Fibroblast of upper back skin (primary cell): ENCODE data around the gene SEZ6L2.
A peak's percentile ranks its signal among the peaks of the same experiment; 100 is the strongest.
"Not testable (repeated sequence)": the region's sequence is repeated elsewhere in the genome, so short reads cannot be mapped to it uniquely, and the experiment has no call there.

Experiments
- DNase-seq: peaks from one replicate; pipeline ENCODE4 v3.0.0-alpha.2; 2013

SEZ6L2 gene

DNA sequence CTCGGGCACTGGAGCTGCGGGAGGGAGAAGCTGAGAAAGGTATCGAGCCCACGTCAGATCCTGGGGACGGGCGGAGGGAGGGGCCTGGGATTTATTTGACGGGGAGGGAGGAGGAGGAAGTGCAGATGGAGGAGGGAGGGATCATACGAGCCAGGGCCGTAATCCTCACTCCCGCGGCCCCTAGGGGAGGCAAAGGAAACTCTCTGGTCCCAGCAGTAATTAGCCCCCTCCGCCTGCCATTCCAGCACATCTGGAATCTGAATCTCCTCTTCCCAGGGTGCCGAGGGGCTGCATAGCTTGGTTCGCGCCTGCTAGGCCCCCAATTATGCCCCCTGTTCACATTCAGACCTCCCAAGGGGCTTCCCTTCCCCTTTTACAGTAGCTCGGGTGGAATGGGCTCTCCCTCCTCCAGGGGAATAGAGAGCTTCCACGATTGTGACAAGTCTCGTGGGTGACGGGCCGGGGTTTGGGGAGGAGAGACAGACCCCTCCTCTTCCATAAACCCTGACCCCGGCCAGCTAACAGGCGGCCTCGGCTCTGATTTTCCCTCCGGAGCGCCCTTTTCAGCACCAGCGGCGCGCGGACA lies at the start of gene SEZ6L2:
Gene SEZ6L2 (minus strand): TSS at position 35 of the 586 bp plus-strand sequence. CDS start 531 bp downstream, outside the sequence.
- peak; percentile 78 for DNase-seq

DNA sequence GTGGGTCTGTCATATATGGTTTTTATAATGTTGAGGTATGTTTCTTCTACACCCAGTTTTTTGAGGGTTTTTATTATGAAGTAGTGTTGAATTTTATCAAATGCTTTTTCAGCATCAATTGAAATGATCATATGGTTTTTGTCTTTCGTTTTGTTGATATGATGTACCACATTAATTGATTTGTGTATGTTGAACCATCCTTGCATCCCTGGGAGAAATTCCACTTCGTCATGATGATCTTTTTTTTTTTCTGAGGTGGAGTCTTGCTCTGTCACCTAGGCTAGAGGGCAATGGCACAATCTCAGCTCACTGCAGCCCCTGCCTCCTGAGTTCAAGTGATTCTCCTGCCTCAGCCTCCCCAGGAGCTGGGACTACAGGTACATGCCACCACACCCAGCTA lies 48.5 kb upstream of the SEZ6L2 start:
- DNase-seq, result no peak

DNA sequence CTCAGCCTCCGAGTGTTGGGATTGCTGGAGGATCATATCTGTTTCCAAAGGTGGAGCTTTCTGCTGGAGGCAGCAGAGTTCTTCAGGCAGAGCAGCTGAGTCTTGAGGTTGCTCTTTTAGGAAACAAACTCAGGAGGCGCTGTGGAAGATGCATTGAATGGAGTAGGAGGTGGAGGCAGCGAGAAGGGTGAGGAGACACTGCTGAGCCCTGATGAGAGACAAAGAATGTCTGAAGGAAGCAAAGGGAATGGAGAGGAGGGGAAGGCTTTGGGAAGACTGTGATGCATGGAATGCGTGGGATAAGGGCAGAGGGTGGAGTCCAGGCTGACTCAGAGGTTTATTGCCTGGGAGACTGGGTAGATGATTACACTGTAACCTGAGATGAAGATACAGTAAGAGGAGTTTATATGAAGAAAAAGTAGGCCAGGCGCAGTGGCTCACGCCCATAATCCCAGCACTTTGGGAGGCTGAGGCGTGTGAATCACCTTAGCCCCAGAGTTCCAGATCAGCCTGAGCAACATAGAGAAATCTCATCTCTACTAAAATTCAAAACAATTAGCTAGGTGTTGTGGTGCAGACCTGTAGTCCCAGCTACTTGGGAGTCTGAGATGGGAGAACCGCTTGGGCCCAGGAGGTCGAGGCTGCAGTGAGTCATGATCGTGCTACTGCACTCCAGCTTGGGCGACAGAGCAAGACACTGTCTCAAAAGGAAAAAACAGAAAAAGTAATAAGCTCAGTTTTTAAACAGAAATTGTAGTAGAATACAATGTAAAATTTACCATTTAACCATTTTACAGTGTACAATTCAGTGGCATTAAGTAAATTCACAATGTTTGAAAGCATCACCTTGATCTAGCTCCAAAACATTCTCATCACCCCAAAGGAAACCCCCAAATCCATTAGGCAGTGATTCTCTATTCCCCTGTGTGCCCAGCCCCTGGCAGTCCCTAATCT lies 44.8 kb upstream of the SEZ6L2 start:
- DNase-seq, result peak; percentile 99

DNA sequence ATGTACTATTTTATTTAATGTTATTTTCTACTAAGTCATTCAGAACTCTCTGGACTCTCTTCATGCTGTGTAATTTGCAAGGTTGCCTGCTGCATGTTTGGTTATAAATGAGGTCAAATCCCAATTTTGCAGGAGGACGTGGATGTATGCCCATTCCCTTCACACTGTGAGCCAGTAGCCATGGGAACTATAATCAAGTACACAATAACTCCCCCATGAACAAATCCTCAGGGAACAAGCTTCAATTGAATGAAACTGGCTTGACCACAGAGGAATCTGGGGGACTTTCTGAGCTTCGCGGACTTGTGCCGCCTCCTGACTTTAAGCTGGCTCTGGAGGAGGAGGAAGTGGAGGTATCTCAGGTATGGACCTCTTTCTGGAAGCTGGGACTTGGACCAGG lies 41.3 kb upstream of the SEZ6L2 start:
- no peak for DNase-seq

DNA sequence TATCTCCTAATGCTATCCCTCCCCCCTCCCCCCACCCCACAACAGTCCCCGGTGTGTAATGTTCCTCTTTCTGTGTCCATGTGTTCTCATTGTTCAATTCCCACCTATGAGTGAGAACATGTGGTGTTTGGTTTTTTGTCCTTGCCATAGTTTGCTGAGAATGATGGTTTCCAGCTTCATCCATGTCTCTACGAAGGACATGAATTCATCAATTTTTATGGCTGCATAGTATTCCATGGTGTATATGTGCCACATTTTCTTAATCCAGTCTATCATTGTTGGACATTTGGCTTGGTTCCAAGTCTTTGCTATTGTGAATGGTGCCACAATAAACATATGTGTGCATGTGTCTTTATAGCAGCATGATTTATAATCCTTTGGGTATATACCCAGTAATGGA lies 32.4 kb upstream of the SEZ6L2 start:
- DNase-seq, result not testable (repeated sequence)

DNA sequence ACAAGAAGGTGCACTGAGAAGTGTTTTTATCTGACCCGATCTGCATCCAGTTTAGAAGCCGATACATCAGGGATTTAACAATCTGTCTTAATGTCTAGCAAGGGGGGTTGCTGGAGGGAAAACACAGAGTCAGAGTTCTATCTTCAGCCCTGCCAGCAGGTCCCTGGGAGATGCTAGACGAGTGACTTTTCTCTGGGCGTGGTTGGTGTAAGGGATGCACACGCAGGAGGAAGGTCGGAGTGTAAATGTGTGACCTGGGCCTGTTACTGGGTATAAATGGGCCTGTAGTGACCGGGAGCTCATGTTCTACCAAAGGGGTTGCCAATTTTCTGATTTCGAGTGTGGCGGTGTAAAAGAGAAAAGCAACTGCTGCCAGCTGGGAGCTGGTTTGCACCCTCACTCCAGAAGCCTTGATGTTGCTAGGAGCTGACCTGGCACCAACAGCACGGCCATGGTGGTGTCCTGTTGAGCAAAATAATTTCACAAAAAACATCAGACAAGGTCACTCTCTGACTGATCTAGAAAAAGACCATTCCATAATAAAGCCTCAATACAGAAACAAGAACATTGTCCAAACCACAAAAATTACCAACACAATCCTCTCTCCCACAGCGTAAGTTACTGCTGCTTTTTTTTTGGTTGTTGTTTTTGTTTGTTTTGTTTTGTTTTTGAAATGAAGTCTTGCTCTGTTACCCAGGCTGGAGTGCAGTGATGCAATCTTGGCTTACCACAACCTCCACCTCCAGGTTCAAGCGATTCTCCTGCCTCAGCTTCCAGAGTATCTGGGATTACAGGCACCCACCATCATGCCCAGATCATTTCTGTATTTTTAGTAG lies 27.9 kb upstream of the SEZ6L2 start:
- DNase-seq, result no peak

DNA sequence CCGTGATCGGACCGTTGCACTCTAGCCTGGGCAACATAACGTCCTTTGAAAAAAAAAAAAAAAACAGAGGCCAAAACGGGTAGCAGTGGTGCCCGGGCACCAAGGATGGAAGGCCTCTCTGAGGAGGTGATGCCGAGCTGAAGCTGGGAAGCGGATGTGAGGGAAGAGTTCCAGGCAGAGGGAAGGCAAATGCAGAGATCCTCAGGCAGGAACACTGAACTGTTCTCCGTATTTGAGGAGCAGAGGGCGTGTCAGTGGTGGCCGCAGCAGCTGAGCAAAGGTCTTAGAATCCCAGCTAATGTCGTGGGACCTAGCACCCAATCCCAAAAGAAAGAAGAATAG lies 27.3 kb upstream of the SEZ6L2 start:
- DNase-seq, result peak; percentile 21

DNA sequence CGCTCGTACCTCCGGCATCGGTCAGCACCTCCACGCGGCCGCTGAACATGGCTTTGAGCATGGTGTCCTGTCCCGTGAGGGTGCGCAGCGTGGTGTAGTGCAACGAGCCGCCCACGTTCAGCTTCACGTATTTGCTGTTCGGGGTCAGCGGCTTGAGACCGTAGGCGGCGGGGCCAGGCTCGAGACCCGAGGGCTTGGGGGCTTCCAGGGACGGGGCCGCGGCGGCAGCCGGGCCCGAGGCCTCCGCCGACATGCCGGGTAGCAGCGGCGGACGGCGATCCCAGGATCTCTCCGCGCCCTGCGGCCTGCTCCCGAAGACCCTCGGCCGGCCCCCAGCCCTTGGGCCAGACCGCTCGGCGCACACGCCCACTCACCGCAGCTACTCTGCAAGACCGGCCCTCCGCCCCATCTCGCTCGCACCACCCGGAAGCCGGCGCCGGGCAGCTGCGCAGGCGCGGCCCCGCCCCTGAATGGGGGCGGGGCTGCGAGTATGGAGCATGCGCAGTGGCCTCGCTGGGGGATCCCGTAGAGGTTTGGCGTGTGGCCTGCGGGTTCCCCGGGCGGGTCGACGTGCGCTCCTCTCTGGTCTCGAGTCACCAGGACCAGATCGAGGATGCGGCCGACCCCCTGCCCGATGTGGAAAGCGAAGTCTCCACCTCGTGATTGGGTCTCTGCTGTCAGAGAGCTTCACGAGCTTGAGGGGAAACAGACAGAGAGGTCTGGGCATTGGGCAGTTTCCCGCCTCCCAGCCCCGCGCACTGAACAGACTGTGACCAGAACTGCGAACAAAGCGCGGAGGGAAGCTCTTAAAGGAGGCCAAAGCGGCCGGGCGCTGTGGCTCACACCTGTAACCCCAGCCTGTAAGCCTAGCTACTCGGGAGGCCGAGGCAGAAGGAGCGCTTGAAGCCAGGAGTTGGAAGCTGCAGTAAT lies 26.7 kb upstream of the SEZ6L2 start, which contains the start of gene KCTD13:
Gene KCTD13 (minus strand): TSS at position 446 of the 930 bp plus-strand sequence. CDS start 193 bp downstream, at position 253.
- DNase-seq, result peak; percentile 81

DNA sequence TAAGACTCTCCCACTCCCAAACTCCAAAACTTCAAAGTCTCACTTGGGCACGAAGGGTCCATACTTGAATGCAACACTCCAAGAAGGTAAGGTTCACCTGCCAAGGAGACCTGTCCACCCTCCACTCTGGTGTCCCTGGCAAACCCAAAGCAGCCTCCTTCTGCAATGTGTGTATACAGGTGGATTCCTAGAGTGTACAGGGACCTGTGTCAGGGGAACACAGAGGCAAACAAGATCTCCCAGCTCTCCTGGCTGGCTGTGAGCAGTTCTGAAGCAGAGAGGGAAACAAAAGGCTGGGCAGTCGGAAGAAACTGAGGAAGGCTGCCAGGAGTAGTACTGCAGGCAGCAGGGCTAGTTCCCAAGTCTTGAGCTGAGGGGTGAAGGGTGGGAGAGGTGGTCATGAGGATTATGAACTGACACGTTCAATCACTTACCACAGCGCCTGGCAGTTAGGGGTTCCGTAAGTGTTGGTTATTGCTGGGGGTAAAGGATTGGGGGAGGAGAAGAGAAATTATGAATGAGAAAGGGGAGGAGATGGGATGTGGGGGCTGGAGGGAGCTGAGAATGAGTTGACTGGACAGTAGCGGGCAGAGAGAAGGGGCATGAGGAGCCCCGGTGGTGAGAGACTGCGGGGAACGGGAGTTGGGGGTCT lies 25.9 kb upstream of the SEZ6L2 start:
- no peak for DNase-seq

DNA sequence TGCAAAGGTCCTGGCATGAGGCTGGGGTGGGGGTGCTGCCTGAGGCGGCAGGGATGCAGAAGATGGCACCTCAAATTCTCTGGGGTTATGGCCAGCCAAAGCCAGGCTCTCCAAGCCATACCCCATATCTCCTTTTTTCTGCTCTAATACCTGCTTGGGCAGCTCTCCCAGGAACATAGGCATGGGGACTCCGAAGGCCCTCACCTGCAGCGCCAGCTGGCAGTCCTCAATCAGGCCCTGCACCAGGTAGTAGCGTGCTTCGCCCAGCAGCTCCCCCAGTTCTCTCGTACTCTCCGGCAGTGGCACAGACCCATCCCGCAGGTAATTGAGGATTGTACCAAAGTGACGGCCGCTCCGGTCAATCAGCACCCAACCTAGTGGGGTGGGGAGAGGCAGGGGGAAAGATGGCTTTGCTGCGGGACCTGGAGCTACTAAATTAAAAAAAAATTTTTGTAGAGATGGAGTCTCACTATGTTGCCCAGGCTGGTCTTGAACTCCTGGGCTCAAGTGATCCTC lies 23.7 kb upstream of the SEZ6L2 start:
- no peak for DNase-seq

DNA sequence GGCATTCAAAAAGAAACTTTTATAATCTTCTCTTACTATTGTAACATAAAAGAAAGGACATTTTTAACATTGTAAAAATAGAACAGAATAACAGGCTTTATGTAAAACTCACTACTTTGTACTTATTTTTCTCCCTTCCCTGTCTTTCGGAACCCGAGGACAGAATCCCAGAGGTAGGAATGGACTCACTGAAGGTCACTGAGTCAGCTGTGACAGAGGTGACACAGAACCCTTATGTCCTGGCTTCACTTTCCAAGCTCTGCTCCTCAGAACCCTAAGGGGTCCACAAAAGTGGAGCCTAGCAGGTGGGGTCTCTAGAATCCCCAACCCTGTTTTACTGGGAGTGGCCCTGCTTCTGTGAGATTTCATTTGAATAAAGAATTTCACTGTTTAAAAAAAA lies 23.0 kb upstream of the SEZ6L2 start:
- DNase-seq, result no peak

DNA sequence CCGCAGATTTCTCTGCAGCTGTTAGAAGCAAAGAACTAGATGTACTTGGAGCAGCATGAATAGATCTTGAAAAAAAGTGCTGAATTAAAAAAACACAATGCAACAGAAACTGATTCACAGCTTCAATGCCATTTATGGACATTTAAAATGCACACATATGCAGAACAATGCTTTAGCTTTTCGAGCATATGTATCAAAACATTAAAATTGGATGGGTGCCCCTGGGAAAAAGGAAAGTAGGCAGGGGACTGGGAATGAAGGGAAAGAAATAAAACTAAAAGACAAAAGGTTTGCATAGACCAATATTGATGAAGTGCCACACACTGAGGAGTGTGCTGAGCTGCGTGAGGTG lies 21.7 kb upstream of the SEZ6L2 start:
- no peak for DNase-seq

DNA sequence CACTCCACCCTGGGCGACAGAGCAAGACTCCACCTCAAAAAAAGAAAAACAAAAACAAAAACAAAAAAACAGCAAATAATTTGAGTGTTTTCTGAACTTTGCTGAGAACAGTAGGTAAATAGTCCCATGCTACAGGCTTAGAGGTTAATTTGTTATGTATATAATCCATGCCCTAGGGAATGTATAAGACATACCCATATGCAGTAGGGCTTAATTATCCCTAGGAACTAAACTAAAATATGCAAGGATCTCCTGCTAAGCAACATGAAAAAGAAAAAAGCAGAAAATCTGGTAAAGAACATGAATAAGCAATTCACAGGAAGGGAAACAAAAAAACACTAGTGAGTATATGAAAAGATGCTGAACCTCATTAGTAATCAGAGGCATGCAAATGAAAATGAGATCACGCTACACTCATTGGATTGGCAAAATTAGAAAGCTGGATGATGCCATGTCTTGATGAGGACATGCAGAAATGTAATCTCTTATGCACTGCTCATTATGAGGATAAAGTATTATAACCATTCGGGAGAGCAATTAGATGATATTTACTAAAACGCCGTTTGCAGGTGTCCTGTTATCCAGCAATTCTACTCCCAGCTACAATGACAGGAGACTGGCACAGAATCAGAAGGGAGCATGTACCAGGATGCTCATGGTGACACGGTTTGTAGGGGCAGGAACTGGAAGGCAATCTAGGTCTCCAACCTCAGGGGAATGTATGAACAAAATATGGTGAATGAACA lies 21.1 kb upstream of the SEZ6L2 start:
- DNase-seq, result no peak

DNA sequence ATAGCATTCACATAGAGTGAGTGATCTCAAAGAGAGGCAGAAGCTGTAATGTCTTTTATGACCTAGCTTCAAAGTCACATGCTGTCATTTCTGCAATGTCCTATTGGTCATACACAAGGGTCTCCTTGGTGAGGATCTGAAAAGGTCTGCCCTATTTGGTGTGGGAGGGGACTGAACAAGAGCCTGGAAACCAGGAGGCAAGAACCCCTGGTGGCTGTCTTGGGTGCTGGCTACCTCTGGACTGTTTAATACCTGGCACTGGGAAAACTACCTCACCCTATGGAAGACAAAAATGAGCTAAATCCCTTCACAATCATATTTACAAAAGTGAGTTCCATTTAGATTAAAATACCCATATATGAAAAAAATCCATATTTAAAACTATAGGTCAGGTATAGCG lies 17.6 kb upstream of the SEZ6L2 start:
- DNase-seq, result no peak

DNA sequence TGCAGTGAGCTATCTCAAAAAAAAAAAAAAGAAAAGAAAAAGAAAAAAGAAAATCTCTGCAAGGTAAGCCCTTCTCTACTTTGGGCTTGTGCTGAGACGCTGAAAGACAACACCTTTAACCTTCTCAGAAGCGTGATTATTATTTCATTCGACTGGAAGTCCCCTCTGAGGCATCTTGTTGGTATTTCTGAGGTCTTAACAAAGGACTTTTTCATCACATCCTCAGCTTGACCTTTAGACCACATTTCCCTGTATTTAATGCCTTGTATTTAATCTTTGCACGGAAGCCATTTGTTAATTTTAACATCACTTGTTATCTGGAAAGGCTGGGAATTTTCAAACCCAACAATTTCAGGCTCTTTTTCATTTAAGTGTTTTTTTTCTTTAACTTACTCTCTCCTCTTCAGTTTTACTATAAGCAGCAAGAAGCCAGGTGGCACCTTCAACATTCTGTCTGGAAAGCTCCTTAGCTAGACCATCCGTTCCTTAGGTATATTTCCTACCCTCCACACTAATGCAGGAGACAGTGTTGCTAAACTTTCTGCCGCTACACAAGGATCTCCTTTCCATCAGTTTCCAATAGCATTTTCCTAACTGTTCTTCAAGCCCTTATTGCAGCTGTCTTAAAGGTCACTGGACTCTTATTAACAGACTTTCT lies 16.4 kb upstream of the SEZ6L2 start:
- no peak for DNase-seq

DNA sequence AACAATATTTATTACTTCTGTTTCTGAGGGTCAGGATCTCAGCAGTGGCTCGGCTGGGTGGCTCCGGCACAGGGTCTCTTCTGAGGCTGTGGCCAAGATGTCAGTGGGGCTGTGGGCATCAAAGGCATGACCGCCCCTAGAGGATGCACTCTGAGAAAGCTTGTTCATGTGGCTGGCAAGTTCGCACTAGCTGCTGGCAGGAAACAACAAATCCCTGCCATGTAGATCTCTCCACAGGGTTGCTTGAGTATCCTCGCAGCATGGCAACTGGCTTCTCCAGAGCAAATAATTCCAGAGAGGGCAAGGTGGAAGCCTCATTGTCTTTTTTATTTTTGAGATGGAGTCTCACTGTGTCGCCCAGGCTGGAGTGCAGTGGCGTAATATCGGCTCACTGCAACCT lies 14.2 kb upstream of the SEZ6L2 start:
- no peak for DNase-seq

DNA sequence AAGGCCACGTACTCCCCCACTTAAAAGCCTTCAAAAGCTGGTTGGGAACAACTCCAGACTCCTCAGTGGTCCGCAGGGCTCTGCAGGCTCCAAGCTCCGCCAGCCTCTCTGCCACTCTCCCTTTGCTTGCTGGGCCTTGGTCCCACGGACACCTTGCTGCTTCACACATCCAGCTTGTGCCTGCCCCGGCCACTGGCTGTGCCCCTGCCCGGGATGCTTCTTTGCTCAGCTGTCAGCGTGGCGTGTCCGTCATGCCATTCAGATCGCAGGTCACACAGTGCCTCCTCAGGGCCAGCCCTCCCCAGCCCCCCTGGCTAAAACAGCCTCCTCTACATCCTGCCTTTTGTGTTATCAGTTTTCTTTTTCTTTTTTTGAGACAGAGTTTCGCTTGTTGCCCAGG lies 12.7 kb upstream of the SEZ6L2 start:
- no peak for DNase-seq

DNA sequence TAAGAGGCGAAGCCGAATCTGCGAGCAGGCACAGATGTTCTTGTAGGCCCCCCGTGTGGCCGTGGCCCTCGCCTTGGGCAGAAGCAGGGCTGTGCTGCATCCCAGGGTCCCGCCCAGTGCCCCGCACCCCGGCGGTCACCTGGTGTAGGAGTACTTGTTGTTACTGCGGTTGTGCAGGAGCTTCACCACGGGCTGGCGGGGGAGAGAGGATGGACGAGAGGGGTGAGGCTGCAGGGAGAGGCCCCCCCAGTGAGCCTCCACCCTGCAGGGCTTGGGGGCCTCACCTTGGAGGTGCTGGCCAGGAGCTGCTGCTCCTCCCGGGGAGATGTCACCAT lies 12.3 kb upstream of the SEZ6L2 start:
- DNase-seq, result no peak

DNA sequence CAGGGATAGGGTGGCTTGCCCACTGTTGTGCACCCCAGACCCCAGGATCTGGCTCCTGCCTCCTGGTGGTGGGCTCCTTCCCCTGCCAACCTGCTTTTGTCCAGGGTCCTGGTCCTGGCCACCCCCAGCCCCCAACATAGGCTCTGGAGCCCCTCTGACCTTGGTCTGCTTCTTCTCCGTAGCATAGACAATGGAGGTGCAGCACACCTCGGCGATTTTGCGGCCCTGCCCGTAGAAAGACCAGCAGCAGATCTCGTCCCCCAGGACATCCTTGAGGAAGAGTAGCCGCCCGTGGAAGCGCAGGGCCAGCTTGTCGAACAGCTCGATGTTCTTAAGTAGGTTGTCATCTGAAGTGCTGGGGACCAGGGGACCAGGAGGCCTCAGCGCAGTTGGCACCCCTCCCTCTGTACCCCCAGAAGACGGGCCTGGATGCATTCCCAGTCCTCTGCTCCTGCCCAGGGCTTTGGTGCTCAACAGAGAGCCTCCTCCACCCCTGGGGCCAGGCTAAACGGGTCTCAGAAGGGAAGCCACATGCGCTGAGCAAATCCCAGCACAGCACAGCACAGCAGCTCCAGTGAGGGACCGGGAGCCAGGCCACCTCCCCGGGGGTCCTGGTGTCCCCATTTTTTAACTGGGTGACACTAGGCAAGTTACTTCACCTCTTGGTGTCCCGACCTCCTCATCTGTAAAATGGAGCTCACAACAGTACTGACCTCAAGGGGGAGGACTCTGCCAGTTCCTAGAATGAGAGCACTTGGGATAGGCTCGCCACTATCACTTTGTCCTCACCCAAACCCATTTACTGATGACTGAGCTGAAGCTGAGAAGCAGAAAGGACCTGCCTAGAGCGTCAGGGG lies 11.7 kb upstream of the SEZ6L2 start:
- DNase-seq, result no peak
